HepG2 (cell line): ENCODE data around the gene CRIP1. TPM values are rescaled to one million over a fixed set of nuclear protein-coding genes. Genes with fewer than 3 reads are reported as not detected.
A peak's percentile ranks its signal among the peaks of the same experiment; 100 is the strongest.

Source experiments
- MYC ChIP-seq: sonication (generic); formaldehyde crosslinking; IDR thresholded peaks from 2 replicates; pipeline ENCODE4 v1.9.0; 2021; ENCODE audit warnings: missing genetic modification reagents, borderline replicate concordance
- PAF1 ChIP-seq: IDR thresholded peaks from 2 replicates; pipeline ENCODE4 v1.6.1; 2016; ENCODE audit warnings: missing genetic modification reagents, missing compliant biosample characterization
- ZNF225 ChIP-seq: sonication (generic); formaldehyde crosslinking; IDR thresholded peaks from 2 replicates; pipeline ENCODE4 v1.4.0; 2020; ENCODE audit warnings: mild to moderate bottlenecking, missing genetic modification reagents
- ZNF292 ChIP-seq: sonication (generic); formaldehyde crosslinking; IDR thresholded peaks from 2 replicates; pipeline ENCODE4 v1.8.1; 2022; ENCODE audit warnings: mild to moderate bottlenecking, low read depth, missing genetic modification reagents, borderline replicate concordance
- ZNF33A ChIP-seq: sonication (generic); formaldehyde crosslinking; IDR thresholded peaks from 2 replicates; pipeline ENCODE4 v1.5.1; 2020; ENCODE audit warnings: missing genetic modification reagents, mild to moderate bottlenecking, moderate library complexity, borderline replicate concordance
- ZNF530 ChIP-seq: sonication (generic); formaldehyde crosslinking; IDR thresholded peaks from 2 replicates; pipeline ENCODE4 v1.5.0; 2020; ENCODE audit warnings: low read depth, mild to moderate bottlenecking, missing genetic modification reagents
- polyA plus RNA-seq, 8 experiments: library from polyadenylated mRNA; depleted of rRNA in 3 of 8; stranded (reverse) in 7 of 8; unstranded in 1 of 8; fragments of >200 nt; fragmentation: Illumina TruSeq in 4 of 8; extraction: Trizol in 4 of 8; gene quantifications; 2 replicates each; pipeline versions ENCODE4 v1.2.1 to v1.2.3, GENCODE V29; 2011 to 2016; ENCODE audit warnings: low read depth in 4 of 8, missing spikeins in 1 of 8, mixed read lengths in 1 of 8; ENCODE audit not compliant: insufficient read depth in 1 of 8
- total RNA-seq, 5 experiments: library from RNA; depleted of rRNA; stranded (reverse); fragments of >200 nt; fragmentation: Illumina TruSeq; extraction: Trizol; gene quantifications; 2 replicates each; pipeline ENCODE4 v1.2.3, GENCODE V29; 2016; ENCODE audit warnings: low read depth in 1 of 5
- TF ChIP-seq, protein P1 (sequence below): sonication (generic); formaldehyde crosslinking; IDR thresholded peaks from 2 replicates; pipeline ENCODE4 v1.4.0; 2020; ENCODE audit warnings: missing genetic modification reagents, borderline replicate concordance
- TF ChIP-seq, protein P2 (sequence below): sonication (generic); formaldehyde crosslinking; IDR thresholded peaks from 2 replicates; pipeline ENCODE4 v1.5.0; 2020; ENCODE audit warnings: mild to moderate bottlenecking, missing genetic modification reagents, borderline replicate concordance
- TF ChIP-seq, protein P3 (sequence below): sonication (generic); formaldehyde crosslinking; IDR thresholded peaks from 2 replicates; pipeline ENCODE4 v1.8.1; 2022; ENCODE audit warnings: low read depth, mild to moderate bottlenecking, missing genetic modification reagents
- TF ChIP-seq, protein P4 (sequence below): sonication (generic); formaldehyde crosslinking; IDR thresholded peaks from 2 replicates; pipeline ENCODE4 v1.5.1; 2020; ENCODE audit warnings: mild to moderate bottlenecking, missing genetic modification reagents, moderate library complexity
- TF ChIP-seq, protein P5 (sequence below): sonication (generic); formaldehyde crosslinking; conservative IDR thresholded peaks from 2 replicates; pipeline ENCODE4 v1.8.0; 2022; ENCODE audit warnings: mild to moderate bottlenecking, moderate library complexity, missing genetic modification reagents

CRIP1 gene
- total and polyA plus RNA-seq, 2 of the 13 experiments (the other 11 are each of a cell fraction or from before 2014, with no cell fraction given), result 53.9 to 59.5 TPM

DNA sequence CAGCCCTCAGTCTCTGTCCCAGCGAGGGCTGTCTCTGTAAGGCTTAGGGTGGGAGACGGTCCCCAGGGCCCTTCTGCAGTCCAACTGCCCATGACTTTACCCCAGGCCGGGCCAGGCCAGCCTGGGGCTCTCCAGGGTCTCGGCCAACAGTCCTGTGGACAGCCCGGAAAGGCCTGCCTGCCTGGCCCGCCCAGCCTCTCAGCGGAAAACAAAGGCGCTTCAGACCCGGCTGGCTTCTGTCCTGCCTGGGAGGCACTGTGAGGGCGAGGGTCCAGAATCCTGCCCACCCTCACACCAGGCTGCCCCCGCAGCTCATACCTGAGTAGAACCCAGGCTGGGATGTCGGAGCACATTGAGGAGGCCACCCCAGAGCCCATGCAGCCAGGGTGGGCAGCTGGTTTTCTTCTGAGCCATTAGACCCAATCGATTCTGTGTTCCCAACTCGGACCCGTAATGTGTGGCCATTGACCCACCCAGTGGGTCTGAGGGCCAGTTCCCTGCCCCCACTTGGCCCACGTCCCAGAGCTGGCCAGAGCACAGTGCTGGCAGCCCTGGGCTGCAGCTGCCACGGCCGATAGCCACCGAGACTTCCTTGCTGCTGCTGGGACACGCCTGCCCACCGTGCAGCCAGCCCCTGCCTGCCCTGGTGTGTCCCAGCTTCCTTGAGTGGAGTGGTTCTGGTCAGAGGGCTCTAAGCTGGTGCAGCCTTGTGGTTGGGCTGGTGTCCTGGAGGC, 10.4 kb upstream of the CRIP1 start (continued):
- TF ChIP-seq, protein P1, sequence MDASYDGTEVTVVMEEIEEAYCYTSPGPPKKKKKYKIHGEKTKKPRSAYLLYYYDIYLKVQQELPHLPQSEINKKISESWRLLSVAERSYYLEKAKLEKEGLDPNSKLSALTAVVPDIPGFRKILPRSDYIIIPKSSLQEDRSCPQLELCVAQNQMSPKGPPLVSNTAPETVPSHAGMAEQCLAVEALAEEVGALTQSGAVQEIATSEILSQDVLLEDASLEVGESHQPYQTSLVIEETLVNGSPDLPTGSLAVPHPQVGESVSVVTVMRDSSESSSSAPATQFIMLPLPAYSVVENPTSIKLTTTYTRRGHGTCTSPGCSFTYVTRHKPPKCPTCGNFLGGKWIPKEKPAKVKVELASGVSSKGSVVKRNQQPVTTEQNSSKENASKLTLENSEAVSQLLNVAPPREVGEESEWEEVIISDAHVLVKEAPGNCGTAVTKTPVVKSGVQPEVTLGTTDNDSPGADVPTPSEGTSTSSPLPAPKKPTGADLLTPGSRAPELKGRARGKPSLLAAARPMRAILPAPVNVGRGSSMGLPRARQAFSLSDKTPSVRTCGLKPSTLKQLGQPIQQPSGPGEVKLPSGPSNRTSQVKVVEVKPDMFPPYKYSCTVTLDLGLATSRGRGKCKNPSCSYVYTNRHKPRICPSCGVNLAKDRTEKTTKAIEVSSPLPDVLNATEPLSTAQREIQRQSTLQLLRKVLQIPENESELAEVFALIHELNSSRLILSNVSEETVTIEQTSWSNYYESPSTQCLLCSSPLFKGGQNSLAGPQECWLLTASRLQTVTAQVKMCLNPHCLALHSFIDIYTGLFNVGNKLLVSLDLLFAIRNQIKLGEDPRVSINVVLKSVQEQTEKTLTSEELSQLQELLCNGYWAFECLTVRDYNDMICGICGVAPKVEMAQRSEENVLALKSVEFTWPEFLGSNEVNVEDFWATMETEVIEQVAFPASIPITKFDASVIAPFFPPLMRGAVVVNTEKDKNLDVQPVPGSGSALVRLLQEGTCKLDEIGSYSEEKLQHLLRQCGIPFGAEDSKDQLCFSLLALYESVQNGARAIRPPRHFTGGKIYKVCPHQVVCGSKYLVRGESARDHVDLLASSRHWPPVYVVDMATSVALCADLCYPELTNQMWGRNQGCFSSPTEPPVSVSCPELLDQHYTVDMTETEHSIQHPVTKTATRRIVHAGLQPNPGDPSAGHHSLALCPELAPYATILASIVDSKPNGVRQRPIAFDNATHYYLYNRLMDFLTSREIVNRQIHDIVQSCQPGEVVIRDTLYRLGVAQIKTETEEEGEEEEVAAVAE, result no peak
- TF ChIP-seq ZNF530 (CRISPR knock-in tag) (no peak), ZNF33A (CRISPR knock-in tag) (no peak), ZNF292 (peak; percentile 34; the same call in 1 of the 2 replicates), MYC (CRISPR knock-in tag) (peak; percentile 36; the same call in 1 of the 2 replicates), ZNF225 (CRISPR knock-in tag) (peak; percentile 20; the same call in 1 of the 2 replicates), PAF1 (no peak)
- TF ChIP-seq, protein P2, sequence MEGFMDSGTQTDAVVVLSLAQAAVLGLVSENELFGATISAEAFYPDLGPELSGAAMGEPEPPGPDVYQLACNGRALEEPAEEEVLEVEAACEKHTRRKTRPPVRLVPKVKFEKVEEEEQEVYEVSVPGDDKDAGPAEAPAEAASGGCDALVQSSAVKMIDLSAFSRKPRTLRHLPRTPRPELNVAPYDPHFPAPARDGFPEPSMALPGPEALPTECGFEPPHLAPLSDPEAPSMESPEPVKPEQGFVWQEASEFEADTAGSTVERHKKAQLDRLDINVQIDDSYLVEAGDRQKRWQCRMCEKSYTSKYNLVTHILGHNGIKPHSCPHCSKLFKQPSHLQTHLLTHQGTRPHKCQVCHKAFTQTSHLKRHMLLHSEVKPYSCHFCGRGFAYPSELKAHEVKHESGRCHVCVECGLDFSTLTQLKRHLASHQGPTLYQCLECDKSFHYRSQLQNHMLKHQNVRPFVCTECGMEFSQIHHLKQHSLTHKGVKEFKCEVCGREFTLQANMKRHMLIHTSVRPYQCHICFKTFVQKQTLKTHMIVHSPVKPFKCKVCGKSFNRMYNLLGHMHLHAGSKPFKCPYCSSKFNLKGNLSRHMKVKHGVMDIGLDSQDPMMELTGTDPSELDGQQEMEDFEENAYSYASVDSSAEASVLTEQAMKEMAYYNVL, result peak; percentile 70
- TF ChIP-seq, protein P3, sequence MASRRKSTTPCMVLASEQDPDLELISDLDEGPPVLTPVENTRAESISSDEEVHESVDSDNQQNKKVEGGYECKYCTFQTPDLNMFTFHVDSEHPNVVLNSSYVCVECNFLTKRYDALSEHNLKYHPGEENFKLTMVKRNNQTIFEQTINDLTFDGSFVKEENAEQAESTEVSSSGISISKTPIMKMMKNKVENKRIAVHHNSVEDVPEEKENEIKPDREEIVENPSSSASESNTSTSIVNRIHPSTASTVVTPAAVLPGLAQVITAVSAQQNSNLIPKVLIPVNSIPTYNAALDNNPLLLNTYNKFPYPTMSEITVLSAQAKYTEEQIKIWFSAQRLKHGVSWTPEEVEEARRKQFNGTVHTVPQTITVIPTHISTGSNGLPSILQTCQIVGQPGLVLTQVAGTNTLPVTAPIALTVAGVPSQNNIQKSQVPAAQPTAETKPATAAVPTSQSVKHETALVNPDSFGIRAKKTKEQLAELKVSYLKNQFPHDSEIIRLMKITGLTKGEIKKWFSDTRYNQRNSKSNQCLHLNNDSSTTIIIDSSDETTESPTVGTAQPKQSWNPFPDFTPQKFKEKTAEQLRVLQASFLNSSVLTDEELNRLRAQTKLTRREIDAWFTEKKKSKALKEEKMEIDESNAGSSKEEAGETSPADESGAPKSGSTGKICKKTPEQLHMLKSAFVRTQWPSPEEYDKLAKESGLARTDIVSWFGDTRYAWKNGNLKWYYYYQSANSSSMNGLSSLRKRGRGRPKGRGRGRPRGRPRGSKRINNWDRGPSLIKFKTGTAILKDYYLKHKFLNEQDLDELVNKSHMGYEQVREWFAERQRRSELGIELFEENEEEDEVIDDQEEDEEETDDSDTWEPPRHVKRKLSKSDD (CRISPR knock-in tag), result 0 out of 2 replicates have a peak, but pooled peaks have one; percentile 46
- TF ChIP-seq, protein P4, sequence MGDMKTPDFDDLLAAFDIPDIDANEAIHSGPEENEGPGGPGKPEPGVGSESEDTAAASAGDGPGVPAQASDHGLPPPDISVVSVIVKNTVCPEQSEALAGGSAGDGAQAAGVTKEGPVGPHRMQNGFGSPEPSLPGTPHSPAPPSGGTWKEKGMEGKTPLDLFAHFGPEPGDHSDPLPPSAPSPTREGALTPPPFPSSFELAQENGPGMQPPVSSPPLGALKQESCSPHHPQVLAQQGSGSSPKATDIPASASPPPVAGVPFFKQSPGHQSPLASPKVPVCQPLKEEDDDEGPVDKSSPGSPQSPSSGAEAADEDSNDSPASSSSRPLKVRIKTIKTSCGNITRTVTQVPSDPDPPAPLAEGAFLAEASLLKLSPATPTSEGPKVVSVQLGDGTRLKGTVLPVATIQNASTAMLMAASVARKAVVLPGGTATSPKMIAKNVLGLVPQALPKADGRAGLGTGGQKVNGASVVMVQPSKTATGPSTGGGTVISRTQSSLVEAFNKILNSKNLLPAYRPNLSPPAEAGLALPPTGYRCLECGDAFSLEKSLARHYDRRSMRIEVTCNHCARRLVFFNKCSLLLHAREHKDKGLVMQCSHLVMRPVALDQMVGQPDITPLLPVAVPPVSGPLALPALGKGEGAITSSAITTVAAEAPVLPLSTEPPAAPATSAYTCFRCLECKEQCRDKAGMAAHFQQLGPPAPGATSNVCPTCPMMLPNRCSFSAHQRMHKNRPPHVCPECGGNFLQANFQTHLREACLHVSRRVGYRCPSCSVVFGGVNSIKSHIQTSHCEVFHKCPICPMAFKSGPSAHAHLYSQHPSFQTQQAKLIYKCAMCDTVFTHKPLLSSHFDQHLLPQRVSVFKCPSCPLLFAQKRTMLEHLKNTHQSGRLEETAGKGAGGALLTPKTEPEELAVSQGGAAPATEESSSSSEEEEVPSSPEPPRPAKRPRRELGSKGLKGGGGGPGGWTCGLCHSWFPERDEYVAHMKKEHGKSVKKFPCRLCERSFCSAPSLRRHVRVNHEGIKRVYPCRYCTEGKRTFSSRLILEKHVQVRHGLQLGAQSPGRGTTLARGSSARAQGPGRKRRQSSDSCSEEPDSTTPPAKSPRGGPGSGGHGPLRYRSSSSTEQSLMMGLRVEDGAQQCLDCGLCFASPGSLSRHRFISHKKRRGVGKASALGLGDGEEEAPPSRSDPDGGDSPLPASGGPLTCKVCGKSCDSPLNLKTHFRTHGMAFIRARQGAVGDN (CRISPR knock-in tag), result peak; percentile 67
- TF ChIP-seq, protein P5, sequence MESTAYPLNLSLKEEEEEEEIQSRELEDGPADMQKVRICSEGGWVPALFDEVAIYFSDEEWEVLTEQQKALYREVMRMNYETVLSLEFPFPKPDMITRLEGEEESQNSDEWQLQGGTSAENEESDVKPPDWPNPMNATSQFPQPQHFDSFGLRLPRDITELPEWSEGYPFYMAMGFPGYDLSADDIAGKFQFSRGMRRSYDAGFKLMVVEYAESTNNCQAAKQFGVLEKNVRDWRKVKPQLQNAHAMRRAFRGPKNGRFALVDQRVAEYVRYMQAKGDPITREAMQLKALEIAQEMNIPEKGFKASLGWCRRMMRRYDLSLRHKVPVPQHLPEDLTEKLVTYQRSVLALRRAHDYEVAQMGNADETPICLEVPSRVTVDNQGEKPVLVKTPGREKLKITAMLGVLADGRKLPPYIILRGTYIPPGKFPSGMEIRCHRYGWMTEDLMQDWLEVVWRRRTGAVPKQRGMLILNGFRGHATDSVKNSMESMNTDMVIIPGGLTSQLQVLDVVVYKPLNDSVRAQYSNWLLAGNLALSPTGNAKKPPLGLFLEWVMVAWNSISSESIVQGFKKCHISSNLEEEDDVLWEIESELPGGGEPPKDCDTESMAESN (CRISPR knock-in tag), result peak; percentile 50; the same call in 1 of the 2 replicates
